Choroid plexus epithelial cell (primary cell): ENCODE data around the gene CAMK1D.

ENCODE experiments used
- DNase-seq: peaks from one replicate; pipeline ENCODE4 v3.0.0-alpha.2; 2010; ENCODE audit warnings: low read depth
- H3K4me3 ChIP-seq: 2 replicates; pipeline ENCODE4 v1.5.1; 2011; ENCODE audit warnings: low read depth, mild to moderate bottlenecking, control low read depth, low read length, moderate library complexity
- TF ChIP-seq, protein P1 (sequence below): conservative IDR thresholded peaks from 2 replicates; pipeline ENCODE4 v1.5.1; 2011; ENCODE audit warnings: low read depth, mild to moderate bottlenecking, control low read depth, inconsistent platforms, low read length, moderate library complexity

Gene CAMK1D

DNA sequence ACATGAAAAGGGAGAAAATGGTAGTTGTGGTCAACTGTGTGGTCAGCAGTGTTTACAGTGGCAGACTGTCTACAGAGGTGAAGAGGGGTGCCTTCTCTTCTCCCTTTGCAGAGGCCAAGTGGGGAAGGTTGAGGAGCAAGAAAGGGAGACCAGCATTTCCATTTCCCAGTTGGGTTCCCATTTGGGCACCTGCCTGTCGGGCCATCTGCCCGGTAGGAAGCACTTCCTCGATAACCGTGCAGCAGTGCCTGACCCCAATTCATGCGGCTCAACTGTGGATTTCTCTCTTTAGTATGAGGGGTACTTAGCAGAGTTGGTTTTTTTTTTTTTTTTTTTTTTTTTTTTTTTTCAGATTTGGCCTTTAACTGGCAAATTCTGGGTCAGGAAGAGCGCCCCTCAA lies 525.2 kb downstream of the CAMK1D start:
- H3K4me3 ChIP-seq: no peak overlapping the region
- DNase-seq: no peak
- TF ChIP-seq, protein P1, sequence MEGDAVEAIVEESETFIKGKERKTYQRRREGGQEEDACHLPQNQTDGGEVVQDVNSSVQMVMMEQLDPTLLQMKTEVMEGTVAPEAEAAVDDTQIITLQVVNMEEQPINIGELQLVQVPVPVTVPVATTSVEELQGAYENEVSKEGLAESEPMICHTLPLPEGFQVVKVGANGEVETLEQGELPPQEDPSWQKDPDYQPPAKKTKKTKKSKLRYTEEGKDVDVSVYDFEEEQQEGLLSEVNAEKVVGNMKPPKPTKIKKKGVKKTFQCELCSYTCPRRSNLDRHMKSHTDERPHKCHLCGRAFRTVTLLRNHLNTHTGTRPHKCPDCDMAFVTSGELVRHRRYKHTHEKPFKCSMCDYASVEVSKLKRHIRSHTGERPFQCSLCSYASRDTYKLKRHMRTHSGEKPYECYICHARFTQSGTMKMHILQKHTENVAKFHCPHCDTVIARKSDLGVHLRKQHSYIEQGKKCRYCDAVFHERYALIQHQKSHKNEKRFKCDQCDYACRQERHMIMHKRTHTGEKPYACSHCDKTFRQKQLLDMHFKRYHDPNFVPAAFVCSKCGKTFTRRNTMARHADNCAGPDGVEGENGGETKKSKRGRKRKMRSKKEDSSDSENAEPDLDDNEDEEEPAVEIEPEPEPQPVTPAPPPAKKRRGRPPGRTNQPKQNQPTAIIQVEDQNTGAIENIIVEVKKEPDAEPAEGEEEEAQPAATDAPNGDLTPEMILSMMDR: no peak

DNA sequence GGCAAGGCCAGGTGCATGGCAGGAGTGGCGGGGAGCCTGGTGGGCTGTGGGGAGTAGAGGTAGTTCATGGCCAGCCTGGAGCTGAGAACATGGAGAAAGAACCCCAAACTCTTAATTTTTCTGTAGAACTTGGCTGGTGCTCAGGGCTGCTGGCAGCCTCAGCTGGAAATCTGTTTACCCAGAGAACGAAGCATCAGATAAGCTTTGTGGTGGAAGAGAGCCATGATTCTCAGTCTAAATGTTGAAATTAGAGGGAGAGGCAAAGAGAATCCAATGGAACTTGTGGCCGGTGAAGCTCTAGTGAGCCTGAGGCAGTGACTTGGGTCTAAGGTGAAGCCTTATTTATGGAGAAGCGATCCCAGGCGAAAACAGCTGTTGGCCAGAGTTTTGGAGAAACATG lies 525.8 kb downstream of the CAMK1D start:
- DNase-seq: peak; percentile 72
- TF ChIP-seq, protein P1: no peak
- no peak overlapping the region for H3K4me3 ChIP-seq

- no peak for DNase-seq
Measured at GRCh38 chr10:12876266-12876665, 526.9 kb downstream of the CAMK1D start.

GRCh38 chr10:12877150-12877549 lies 527.8 kb downstream of the CAMK1D start:
- DNase-seq: no peak
- TF ChIP-seq, protein P1: no peak
- H3K4me3 ChIP-seq: no peak overlapping the region

More at GRCh38 chr10:12876266-12876665, 526.9 kb downstream of the CAMK1D start:
- TF ChIP-seq, protein P1: no peak
- H3K4me3 ChIP-seq: no peak overlapping the region

DNA sequence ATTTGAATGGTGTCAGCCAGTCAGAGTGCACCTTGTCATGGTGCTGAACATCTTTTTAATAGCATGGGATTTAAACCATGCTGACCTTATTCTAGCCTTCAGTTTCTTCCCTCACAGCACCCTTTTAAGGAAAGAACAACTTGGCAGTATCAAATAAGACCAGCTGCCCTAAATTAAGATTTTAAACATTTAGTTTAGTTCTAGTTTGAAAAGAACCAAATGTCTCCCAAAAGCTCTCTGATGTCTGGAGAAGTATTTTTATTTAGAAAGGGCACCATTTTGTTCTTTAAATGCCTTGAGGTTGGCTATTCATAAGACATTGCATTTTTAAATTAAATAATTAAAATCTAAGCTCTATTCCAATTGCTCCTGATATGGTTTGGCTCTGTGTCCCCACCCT lies 531.1 kb downstream of the CAMK1D start:
- TF ChIP-seq, protein P1: no peak
- no peak for DNase-seq
- no peak overlapping the region for H3K4me3 ChIP-seq

- DNase-seq: no peak
- no peak overlapping the region for H3K4me3 ChIP-seq
- TF ChIP-seq, protein P1: no peak
Measured at GRCh38 chr10:12884851-12885250, 535.5 kb downstream of the CAMK1D start.
